Fibroblast of lung (primary cell): Measurements from ENCODE around the gene ZNF407. TPM values are rescaled to one million over a fixed set of nuclear protein-coding genes. Genes with fewer than 3 reads are reported as not detected.

ENCODE experiments used
- DNase-seq, 2 donors: peaks; one replicate each; pipeline versions ENCODE4 v3.0.0 to v3.0.0-alpha.2; 2010; ENCODE audit warnings: low read depth in 2 of 2
- H2AFZ ChIP-seq: 2 replicates; pipeline ENCODE4 v1.5.1; 2012; ENCODE audit warnings: low read length, control low read depth, inconsistent platforms
- H3K27ac ChIP-seq: 2 replicates; pipeline ENCODE4 v1.5.1; 2011; ENCODE audit warnings: low read length, control low read depth; ENCODE audit not compliant: insufficient read depth
- H3K27me3 ChIP-seq: 2 replicates; pipeline ENCODE4 v1.5.1; 2011; ENCODE audit warnings: mild to moderate bottlenecking, low read length; ENCODE audit not compliant: control insufficient read depth, insufficient read depth
- H3K36me3 ChIP-seq: 2 replicates; pipeline ENCODE4 v1.5.1; 2011; ENCODE audit warnings: low read length; ENCODE audit not compliant: control insufficient read depth, insufficient read depth
- H3K4me1 ChIP-seq: 2 replicates; pipeline ENCODE4 v1.5.1; 2011; ENCODE audit warnings: low read length; ENCODE audit not compliant: control insufficient read depth, insufficient read depth; ENCODE audit errors: extremely low read depth
- H3K4me2 ChIP-seq: 2 replicates; pipeline ENCODE4 v1.5.1; 2011; ENCODE audit warnings: low read length, control low read depth; ENCODE audit not compliant: insufficient read depth; ENCODE audit errors: extremely low read depth
- H3K4me3 ChIP-seq, 4 experiments: fragments of 200-600 bp in 1 of 4; sonication (generic) in 1 of 4; replicated peaks in 1 of 4; 2 replicates each; pipeline ENCODE4 v1.5.1; 2011 to 2016; ENCODE audit warnings: low read length in 4 of 4, low read depth in 3 of 4, mild to moderate bottlenecking in 3 of 4, control low read depth in 2 of 4, inconsistent platforms in 1 of 4, mixed read lengths in 1 of 4; ENCODE audit not compliant: insufficient read depth in 1 of 4; ENCODE audit errors: control extremely low read depth in 1 of 4
- H3K79me2 ChIP-seq: 2 replicates; pipeline ENCODE4 v1.5.1; 2012; ENCODE audit warnings: mild to moderate bottlenecking, low read length, inconsistent platforms; ENCODE audit not compliant: control insufficient read depth, insufficient read depth
- H3K9ac ChIP-seq: 2 replicates; pipeline ENCODE4 v1.5.1; 2011; ENCODE audit warnings: mild to moderate bottlenecking, low read length, control low read depth; ENCODE audit not compliant: insufficient read depth
- H3K9me3 ChIP-seq: 2 replicates; pipeline ENCODE4 v1.5.1; 2012; ENCODE audit warnings: low read depth, low read length; ENCODE audit not compliant: control insufficient read depth, insufficient read depth
- H4K20me1 ChIP-seq: 2 replicates; pipeline ENCODE4 v1.5.1; 2011; ENCODE audit warnings: low read length; ENCODE audit not compliant: control insufficient read depth, insufficient read depth; ENCODE audit errors: extremely low read depth
- CTCF ChIP-seq, 2 donors: IDR thresholded peaks in 1 of 2; conservative IDR thresholded peaks in 1 of 2; 1 replicate in 1 of 2; 2 replicates in 1 of 2; pipeline ENCODE4 v1.5.1; 2011 to 2012; ENCODE audit warnings: low read length in 2 of 2, control low read depth in 1 of 2, inconsistent platforms in 1 of 2, low read depth in 1 of 2, mild to moderate bottlenecking in 1 of 2
- EZH2 ChIP-seq: IDR thresholded peaks from 2 replicates; pipeline ENCODE4 v1.5.1; 2012; ENCODE audit warnings: low read length, control low read depth, mild to moderate bottlenecking; ENCODE audit errors: missing control alignments
- polyA plus RNA-seq, 2 donors: library from polyadenylated mRNA; depleted of rRNA in 1 of 2; stranded (reverse) in 1 of 2; unstranded in 1 of 2; fragments of >200 nt; gene quantifications; 2 replicates each; pipeline ENCODE4 v1.2.1, GENCODE V29; 2011 to 2012; ENCODE audit warnings: missing spikeins in 1 of 2
- total RNA-seq: library from RNA; depleted of rRNA; stranded (reverse); fragments of >200 nt; gene quantifications from 2 replicates; pipeline ENCODE4 v1.2.1, GENCODE V29; 2014

The ZNF407 gene
- total and polyA plus RNA-seq, 2 donors (not counting 1 experiment from before 2014, with no cell fraction given): 5.1 to 12.6 TPM

DNA sequence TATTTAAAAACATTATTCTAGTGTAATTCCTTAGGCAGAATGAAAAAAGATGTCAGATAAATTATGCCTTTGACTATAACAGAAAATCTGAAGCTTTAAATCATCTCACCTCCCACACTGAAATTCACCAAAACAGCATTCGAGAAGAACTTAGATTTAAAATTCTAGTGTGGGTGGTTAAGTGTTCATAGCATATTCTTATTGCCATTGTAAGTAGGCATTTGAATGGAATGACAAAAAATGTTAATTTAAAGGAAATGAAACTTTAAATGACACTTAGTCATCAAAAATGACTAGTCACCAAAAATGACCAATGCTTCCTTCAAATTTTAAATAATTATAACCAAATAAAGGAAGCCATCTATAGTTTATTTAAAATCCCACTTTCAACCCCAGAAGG lies 7.0 kb upstream of the ZNF407 start:
- Histone ChIP-seq H3K9me3 (no peaks in the 10 kb centered on the region), H3K27ac (no peak overlapping the region), H3K9ac (no peak overlapping the region), H3K79me2 (no peaks in the 10 kb centered on the region), H3K4me2 (no peak overlapping the region), H2AFZ (no peak overlapping the region), H3K36me3 (no peaks in the 10 kb centered on the region), H3K27me3 (no peaks in the 10 kb centered on the region), H4K20me1 (no peaks in the 10 kb centered on the region), H3K4me1 (no peaks in the 10 kb centered on the region), H3K4me3 (no peak overlapping the region)
- no peak for TF ChIP-seq EZH2
- no peak for TF ChIP-seq CTCF (conservative IDR thresholded peaks at IDR 0.05 in 1 of 2, IDR thresholded peaks at IDR 0.05 in 1 of 2; ENCODE audit: low read depth in 1 of 2, low read length in 2 of 2)
- DNase-seq: no peak

- Histone ChIP-seq H3K9me3 (no peaks in the 10 kb centered on the region), H2AFZ (no peak overlapping the region), H3K4me3 (no peak overlapping the region), H3K79me2 (peaks cover 28% of the 10 kb centered on the region), H3K27ac (no peak overlapping the region), H3K4me1 (peaks cover 3% of the 10 kb centered on the region), H3K27me3 (no peaks in the 10 kb centered on the region), H4K20me1 (no peaks in the 10 kb centered on the region), H3K9ac (no peak overlapping the region), H3K36me3 (no peaks in the 10 kb centered on the region), H3K4me2 (no peak overlapping the region)
- TF ChIP-seq EZH2 (no peak), CTCF (conservative IDR thresholded peaks at IDR 0.05 in 1 of 2, IDR thresholded peaks at IDR 0.05 in 1 of 2; ENCODE audit: low read depth in 1 of 2, low read length in 2 of 2) (no peak)
- no peak for DNase-seq
Measured at GRCh38 chr18:74595431-74595830, 2.2 kb upstream of the ZNF407 start.

DNA sequence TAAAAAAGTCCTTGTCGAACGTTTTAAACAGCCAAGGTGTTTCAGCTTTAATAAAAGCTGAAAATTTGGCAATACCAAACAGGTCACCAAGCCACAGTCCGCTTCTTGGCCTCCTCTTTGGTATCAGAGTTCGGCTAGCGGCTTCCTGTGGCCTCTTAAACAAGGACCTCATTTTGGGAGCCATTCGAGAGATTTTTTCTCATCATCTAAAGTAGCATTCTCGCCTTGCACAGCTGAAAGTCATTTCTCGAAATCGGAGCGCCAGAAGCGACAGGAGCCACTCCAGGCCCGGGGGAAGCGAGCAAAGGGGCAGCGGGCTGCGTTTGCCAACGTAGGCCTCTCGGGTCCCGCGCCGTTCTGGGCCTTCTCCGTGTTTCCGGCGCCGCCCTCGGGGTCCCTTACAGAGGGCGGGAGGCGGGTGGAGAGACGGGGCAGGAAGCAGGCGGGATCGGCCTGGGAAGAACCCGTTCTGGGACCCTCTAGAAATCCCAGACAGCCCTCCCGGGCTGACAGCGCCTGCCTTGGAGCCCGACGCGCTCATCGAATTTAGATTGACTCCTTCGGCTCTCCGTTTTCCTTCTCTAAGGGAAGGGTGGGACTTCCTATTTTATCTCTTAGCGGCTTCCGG lies 522 bp upstream of the ZNF407 start:
- Histone ChIP-seq H3K36me3 (no peaks in the 10 kb centered on the region), H3K4me1 (peaks cover 3% of the 10 kb centered on the region), H3K27me3 (no peaks in the 10 kb centered on the region), H4K20me1 (no peaks in the 10 kb centered on the region), H3K4me3 (peak overlapping the region; percentile 80 to 96 (median 92)), H3K79me2 (peaks cover 44% of the 10 kb centered on the region), H3K4me2 (peak overlapping the region; percentile 92), H3K9me3 (no peaks in the 10 kb centered on the region), H2AFZ (peak overlapping the region; percentile 83), H3K27ac (peak overlapping the region; percentile 99), H3K9ac (peak overlapping the region; percentile 78)
- DNase-seq: peak; percentile 77 to 80
- no peak for TF ChIP-seq CTCF (conservative IDR thresholded peaks at IDR 0.05 in 1 of 2, IDR thresholded peaks at IDR 0.05 in 1 of 2; ENCODE audit: low read depth in 1 of 2, low read length in 2 of 2)
- no peak for TF ChIP-seq EZH2
